ENCODE results near the gene UGT1A6.

The UGT1A6 gene

GRCh38 chr2:233772153-233772552, 79.5 kb downstream of the UGT1A6 start:
- DNase-seq = no peak

DNA sequence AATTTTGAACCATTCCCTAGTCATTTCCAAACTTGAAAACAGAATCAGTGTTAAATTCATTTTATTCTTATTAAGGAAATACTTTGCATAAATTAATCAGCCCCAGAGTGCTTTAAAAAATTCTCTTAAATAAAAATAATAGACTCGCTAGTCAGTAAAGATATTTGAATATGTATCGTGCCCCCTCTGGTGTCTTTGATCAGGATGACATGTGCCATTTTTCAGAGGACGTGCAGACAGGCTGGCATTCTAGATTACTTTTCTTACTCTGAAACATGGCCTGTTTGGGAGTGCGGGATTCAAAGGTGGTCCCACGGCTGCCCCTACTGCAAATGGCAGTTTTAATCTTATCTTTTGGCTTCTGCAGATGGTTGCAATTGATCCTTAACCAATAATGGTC, 79.9 kb downstream of the UGT1A6 start:
- no peak for DNase-seq

DNA sequence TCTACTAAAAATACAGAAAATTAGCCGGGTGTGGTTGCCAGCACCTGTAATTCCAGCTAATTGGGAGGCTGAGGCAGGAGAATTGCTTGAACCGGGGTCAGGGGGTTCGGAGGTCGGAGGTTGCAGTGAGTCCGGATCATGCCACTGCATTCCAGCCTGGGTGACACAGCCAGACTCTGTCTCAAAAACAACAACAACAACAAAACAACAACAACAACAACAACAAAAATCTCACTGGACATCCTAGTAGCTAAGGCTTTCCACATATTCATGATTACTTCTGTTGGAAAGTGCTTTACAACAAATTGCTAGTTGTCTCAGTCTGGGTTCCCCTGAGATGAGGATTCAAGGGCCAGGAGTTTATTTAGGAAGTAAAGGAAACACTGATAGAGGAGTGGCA, 81.2 kb downstream of the UGT1A6 start:
- no peak for DNase-seq

GRCh38 chr2:233775414-233775813, 82.7 kb downstream of the UGT1A6 start:
- no peak for DNase-seq

- DNase-seq = no peak
These were observed 85.3 kb downstream of the UGT1A6 start, which contains the start of gene MROH2A for GRCh38 chr2:233778030-233778429. MROH2A (plus strand) TSS chr2:233778330; CDS start chr2:233779359, 1,029 bp downstream.

DNA sequence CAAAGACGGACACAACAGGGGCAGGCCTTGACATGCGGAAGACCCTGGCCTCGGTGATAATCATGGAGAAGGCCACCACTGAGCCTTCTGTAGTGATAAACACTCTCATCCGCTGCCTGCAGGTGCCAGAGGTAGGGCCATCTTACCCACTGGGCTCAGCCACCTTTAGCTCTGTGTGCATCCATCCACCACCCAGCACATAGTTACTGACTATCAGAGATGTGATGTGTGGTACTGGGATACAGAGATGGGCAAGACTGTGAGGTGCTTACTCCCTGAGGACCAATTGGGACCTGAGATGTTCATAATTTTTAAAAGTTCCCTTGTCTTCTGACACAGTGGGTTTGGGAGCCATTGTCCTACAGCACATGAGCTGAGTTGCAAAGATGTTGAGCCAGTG, 87.0 kb downstream of the UGT1A6 start:
- DNase-seq = no peak

- no peak for DNase-seq
These were observed 88.1 kb downstream of the UGT1A6 start for GRCh38 chr2:233780771-233781170.

DNA sequence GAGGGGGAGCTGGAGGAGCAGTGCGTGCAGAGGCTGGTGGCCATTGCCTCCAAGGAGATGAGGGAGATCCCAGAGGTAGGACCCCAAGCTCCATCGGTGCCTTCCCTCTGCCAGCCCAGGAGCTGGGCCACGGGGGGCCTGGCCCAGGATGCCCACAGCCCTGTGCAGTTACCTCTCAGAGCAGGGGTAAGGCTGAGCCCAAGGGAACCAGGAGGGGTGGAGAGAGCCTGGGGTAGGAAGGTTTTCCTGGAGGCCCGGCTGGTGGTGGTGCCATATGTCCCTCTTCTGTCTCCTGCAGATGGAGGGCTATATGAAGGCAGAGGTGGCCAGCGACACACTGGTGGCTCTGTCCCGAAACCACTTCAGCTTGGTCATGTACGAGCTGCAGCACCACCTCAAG, 96.9 kb downstream of the UGT1A6 start:
- no peak for DNase-seq

DNA sequence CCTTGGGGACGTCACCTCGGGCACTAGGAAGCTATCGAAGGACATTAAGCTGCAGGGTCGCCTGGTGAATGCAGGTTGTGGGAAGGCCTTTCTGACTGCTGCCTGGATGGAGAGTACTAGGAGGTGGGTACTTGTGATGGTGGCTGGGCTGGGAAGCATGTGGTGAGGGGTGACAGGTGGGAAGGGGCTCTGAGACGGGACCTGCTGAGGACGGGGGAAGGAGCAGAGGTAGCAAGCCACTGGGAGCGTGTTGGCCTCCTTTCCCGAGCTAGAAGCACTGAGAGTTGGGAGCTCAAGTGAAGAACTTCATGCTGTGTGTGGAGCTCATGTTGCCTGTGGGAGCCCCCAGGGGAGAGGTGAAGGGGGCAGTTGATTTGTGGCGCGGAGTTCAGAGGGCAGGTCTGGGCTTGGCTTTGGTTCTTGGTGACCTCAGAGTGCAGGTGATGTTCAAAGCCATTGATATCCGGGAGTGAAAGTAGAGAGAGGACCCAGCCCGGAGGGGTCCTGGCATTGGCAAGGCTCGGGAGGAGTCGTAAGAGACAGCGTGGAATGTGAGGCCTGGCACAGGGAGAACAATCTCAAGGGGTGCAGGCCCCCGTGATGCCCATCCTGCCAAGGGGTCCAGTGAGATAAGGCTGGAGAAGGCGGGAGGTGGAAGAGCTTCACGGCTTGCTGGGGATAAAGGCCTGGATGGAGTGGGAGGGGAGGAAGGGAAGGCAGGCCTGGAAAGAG, 98.6 kb downstream of the UGT1A6 start:
- DNase-seq = no peak

DNA sequence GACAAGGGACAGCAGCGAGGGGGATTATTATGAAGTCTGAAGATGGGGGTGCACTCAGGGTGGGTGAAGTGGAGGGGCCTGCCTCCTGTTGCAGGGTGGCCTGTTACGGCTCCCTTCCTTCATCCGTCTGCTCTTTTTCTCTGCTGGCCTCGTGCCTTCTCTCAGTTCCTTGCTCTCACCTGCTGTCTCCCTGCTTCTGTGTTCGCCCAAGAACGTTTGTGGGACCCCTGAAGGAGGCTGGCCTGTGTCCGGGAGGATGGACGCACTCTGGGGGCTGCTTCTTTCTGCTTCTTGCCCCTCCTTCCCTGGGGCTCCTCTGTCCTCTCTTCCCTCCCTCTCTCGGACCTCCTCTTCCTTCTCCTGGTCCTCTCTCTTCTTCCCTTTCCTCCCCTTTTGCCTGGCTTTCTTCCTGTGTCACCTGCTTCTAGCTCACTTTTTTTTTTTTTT, 99.2 kb downstream of the UGT1A6 start:
- no peak for DNase-seq

DNA sequence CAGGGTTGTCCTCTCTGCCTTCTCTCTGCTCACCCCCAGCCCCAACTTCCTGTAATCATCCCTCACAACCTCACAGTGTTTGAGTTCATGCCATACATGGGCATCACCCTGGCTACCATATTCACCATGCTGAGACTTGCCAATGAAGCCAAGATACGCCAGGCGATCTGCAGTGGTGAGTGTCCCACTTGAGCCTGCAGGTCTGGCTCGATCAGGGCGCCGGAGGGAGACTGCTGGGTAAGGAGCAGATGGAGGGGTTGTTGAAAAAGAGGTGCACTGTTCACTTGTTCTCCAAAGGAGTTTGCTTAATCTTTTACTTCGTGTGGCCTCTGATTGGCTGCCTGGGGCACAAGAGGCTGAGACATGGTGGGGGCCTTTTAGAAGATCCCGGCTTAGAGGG, 100.0 kb downstream of the UGT1A6 start:
- DNase-seq = no peak

GRCh38 chr2:233793465-233794127, 100.9 kb downstream of the UGT1A6 start:
- DNase-seq = no peak

GRCh38 chr2:233794128-233794658, 101.5 kb downstream of the UGT1A6 start:
- DNase-seq = no peak

DNA sequence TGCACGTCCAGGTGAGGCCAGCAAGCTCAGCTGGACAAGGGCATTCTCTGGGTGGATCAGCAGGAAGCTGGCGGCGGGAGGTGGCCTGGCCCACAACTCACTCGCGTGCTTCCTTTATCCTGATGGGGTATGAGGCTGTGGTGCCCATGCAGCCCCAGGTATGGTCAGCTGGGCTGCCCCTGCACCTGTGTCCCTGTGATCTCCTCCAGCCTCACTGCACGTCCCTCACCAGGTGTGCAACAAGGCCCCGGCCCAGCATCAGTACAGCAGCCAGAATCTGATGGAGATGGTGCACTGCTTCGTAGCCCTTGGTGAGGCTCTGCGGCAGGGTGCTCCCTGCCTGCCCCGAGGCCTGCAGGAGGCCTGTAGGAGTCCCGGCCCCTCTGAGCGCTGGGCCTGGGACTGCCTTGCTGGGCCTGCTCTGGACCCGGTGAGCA, 103.1 kb downstream of the UGT1A6 start:
- no peak for DNase-seq

- DNase-seq = no peak
These were observed 103.6 kb downstream of the UGT1A6 start for GRCh38 chr2:233796254-233796653.

- no peak for DNase-seq
These were observed 105.8 kb downstream of the UGT1A6 start for GRCh38 chr2:233798335-233799086.

GRCh38 chr2:233799087-233799665, 106.5 kb downstream of the UGT1A6 start:
- no peak for DNase-seq

- DNase-seq = no peak
These were observed 107.0 kb downstream of the UGT1A6 start for GRCh38 chr2:233799716-233800115.

- DNase-seq = no peak
These were observed 107.5 kb downstream of the UGT1A6 start for GRCh38 chr2:233800208-233800607.

DNA sequence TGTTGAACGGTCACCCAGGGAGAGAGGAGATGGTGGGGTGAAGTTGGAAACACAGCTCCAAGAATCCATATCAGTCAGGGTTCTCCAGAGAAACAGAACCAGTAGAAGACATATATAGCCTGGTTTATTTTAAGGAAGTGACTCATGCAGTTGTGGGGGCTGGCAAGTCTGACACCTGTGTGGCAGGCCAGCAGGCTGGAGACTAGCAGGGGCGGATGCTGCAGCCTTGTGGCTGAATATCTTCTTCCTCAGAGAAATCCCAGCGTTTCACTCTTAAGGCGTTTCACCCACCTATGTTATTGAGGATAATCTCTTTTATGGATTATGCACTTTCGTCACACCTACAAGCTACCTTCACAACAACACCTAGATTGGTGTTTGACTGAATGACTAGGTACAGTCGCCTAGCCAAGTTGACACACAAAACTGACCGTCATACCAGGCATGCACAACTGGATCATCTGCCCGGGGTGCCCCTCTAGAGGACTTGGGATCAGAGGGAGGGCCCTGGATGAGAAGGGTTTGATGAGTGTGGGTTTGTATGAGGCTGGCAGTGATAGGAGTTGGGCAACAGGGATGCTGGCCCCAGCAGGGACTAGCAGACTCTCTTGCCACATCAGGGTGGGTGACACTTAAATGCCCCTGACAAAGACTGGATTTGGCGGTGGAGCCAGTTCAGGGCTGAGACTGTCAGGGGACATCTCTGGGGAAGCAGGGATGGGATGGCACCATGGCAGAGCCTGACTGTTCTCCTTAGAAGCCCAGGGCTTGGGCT, 108.9 kb downstream of the UGT1A6 start:
- DNase-seq = no peak

DNA sequence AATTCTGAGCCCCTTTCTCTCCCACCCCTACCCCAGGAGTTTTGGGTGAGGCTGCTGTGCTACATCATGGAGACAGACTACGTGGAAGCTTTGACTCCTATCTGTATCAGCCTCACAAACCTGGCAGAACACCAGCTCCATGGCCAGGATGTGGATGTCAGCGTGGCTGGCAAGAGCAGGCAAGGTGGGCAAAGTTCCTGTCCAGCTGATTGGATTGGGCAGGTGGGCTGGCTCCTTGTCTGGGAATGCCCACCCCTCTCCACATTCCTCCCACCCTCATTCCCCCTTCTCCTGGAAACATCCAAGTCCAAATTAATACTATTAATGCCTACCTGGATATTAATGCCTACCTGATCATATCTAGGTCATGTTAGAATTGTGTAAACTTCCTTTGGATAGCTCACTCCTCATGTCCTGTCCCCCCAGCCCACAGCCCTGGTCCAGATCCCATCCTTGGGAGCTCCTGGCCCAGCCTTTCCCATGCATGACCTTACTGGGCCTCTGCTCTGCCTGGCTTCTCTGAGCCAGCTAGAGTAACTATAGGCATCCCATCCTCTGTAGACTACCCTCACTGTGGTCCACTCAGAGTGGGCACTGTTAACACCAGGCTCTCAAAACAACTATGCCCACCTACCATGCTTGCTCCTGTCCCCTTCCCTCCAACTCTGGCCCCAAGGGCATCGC, 109.6 kb downstream of the UGT1A6 start:
- DNase-seq = no peak

Data from CD4-positive, alpha-beta T cell treated with Interleukin-10 for 1 hour (primary cell).